ENCODE data around the gene MPP2. TPM values are rescaled to one million over a fixed set of nuclear protein-coding genes. Genes with fewer than 3 reads are reported as not detected.

MPP2 gene
- total and polyA plus RNA-seq, 2 donors (not counting 3 experiments of a cell fraction or from before 2014, with no cell fraction given) = 1.4 to 1.6 TPM

DNA sequence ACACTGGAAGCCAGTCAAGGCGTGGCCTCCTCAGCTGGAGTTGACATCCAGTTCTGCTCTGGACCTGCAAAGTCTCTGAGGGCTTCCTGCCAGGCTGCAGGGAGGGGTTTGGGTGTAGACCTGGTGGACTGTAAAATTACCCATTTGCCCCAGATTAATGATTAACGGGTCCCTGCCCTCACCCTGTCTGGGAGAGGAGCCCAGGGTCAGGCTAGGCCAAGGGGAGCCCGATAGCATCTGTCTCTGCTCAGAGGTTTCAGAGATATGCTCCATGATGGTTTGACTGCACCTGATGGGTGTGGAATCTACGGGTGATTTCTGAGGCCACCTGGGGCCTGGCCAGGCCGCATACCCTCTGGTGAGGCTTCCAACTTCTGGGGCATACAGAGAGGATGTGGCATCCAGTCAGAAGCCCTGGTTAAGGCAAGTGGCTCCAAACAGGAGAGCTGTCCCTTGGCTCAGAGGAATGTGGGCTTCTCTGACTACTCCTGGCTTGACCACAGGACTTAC is 23.8 kb upstream of the MPP2 start:
- intact Hi-C loops (cut with micrococcal nuclease) = no loop called here
- no peak for FAIRE-seq

More for the DNA sequence above, 23.8 kb upstream of the MPP2 start:
- H3K27ac ChIP-seq (ENCODE audit: insufficient read depth, low read depth, low read length) = no peak overlapping the region
- BruUV-seq (replicated peaks) = no TSS peak
- no peak overlapping the region for H3K4me3 ChIP-seq (replicated peaks in 1 of 3; ENCODE audit: insufficient read depth in 1 of 3, low read depth in 1 of 3, low read length in 3 of 3)
- no peaks in the 10 kb centered on the region for H3K4me1 ChIP-seq (ENCODE audit: control insufficient read depth, extremely low read depth, insufficient read depth, low read length)
- H3K36me3 ChIP-seq (ENCODE audit: control insufficient read depth in 2 of 2, extremely low read depth in 1 of 2, insufficient read depth in 2 of 2, low read length in 2 of 2) = no peaks in the 10 kb centered on the region
- POLR2A ChIA-PET = no interaction called here
- H3K9me3 ChIP-seq (replicated peaks; ENCODE audit: control insufficient read depth, insufficient read depth, low read length) = no peaks in the 10 kb centered on the region
- DNase-seq (ENCODE audit: low read depth, low spot score) = no peak
- no peak overlapping the region for H2AFZ ChIP-seq (ENCODE audit: low read depth, low read length)
- peaks cover 21 to 22% of the 10 kb centered on the region in 2 experiments for H3K27me3 ChIP-seq (ENCODE audit: control insufficient read depth in 2 of 2, insufficient read depth in 2 of 2, low read length in 2 of 2)
- H3K9ac ChIP-seq (replicated peaks; ENCODE audit: extremely low read depth, insufficient read depth, low read length) = no peak overlapping the region
- no peak overlapping the region for H3K4me2 ChIP-seq (ENCODE audit: insufficient read depth, low read length)
- TF ChIP-seq, protein P1, sequence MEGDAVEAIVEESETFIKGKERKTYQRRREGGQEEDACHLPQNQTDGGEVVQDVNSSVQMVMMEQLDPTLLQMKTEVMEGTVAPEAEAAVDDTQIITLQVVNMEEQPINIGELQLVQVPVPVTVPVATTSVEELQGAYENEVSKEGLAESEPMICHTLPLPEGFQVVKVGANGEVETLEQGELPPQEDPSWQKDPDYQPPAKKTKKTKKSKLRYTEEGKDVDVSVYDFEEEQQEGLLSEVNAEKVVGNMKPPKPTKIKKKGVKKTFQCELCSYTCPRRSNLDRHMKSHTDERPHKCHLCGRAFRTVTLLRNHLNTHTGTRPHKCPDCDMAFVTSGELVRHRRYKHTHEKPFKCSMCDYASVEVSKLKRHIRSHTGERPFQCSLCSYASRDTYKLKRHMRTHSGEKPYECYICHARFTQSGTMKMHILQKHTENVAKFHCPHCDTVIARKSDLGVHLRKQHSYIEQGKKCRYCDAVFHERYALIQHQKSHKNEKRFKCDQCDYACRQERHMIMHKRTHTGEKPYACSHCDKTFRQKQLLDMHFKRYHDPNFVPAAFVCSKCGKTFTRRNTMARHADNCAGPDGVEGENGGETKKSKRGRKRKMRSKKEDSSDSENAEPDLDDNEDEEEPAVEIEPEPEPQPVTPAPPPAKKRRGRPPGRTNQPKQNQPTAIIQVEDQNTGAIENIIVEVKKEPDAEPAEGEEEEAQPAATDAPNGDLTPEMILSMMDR (IDR thresholded peaks at IDR 0.05; ENCODE audit: extremely low read depth in 1 of 2, insufficient read depth in 1 of 2, low read depth in 1 of 2, low read length in 2 of 2) = no peak
- no peak for TF ChIP-seq FOS (IDR thresholded peaks at IDR 0.05; ENCODE audit: borderline replicate concordance, insufficient read depth, low read length)
- TF ChIP-seq POLR2AphosphoS5 (IDR thresholded peaks at IDR 0.05; ENCODE audit: insufficient read depth, low read depth, low read length) = no peak
- TF ChIP-seq MYC (IDR thresholded peaks at IDR 0.05; ENCODE audit: low read depth, low read length) = no peak
- TF ChIP-seq, protein P2, sequence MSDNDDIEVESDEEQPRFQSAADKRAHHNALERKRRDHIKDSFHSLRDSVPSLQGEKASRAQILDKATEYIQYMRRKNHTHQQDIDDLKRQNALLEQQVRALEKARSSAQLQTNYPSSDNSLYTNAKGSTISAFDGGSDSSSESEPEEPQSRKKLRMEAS (IDR thresholded peaks at IDR 0.05; ENCODE audit: insufficient read depth, insufficient read length) = no peak
- no peak for TF ChIP-seq EZH2 (IDR thresholded peaks at IDR 0.05; ENCODE audit: borderline replicate concordance, low read depth, low read length, severe bottlenecking)
- TF ChIP-seq POLR2A (IDR thresholded peaks at IDR 0.05; ENCODE audit: low read depth, low read length) = no peak
- TF ChIP-seq GATA2 (IDR thresholded peaks at IDR 0.05; ENCODE audit: insufficient read depth, insufficient read length, low read depth, low read length) = no peak
- no peak for TF ChIP-seq JUN (IDR thresholded peaks at IDR 0.05; ENCODE audit: borderline replicate concordance, insufficient read depth, insufficient read length, low read depth)
- dilution Hi-C loops (cut with MboI; ENCODE audit: extremely low pct_ligation_motif_present, low sequenced_read_pairs) = no loop called here
- no peaks in the 10 kb centered on the region for H4K20me1 ChIP-seq (replicated peaks; ENCODE audit: control insufficient read depth, extremely low read depth, insufficient read depth, low read length)
- H3K79me2 ChIP-seq (ENCODE audit: control insufficient read depth, insufficient read depth, low read length) = no peaks in the 10 kb centered on the region
- CTCF ChIA-PET = interaction anchor here (2.2 kb wide), 2 partner anchors 13 to 21 kb away, joined by 7 to 10 read pairs; no protein-coding TSS in a partner anchor
- no peaks in the 10 kb centered on the region for H3K9me1 ChIP-seq (replicated peaks; ENCODE audit: control insufficient read depth, extremely low read depth, insufficient read depth, low read length)
